ENCODE results near the gene MBD5.

DNA sequence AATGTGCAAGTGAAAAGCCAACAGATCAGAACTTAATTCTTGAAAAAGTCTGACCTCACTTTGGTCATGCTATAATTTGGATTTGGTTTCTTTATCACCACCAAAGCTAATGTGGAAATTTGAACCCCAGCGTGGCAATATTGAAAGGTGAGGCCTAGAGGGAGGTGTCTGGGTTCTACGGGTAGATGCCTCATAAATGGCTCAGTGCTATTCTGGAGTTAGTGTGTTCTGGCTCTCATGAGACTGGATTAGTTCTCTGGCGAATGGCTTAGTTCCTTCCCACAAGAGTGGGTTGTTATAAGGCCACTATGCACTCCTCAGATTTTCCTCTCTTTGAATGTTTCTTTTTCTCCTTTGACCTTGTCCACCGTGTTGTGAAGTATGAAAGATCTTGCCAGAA lies 22.7 kb upstream of the MBD5 start:
- TF ChIP-seq CTCF (IDR thresholded peaks at IDR 0.05) (no peak), POLR2AphosphoS5 (IDR thresholded peaks at IDR 0.05) (no peak)
